ENCODE data around the gene FUCA1. TPM values are rescaled to one million over a fixed set of nuclear protein-coding genes. Genes with fewer than 3 reads are reported as not detected.
"Not testable (repeated sequence)": the region's sequence is repeated elsewhere in the genome, so short reads cannot be mapped to it uniquely, and the experiment has no call there.

The FUCA1 gene
- polyA plus RNA-seq, 4 donors, result 43.1 to 49.0 (median 47.4) TPM

- no peak for DNase-seq (ENCODE audit: low read depth in 4 of 4, low spot score in 3 of 4)
Observed at GRCh38 chr1:23896491-23896890, 28.4 kb upstream of the FUCA1 start.

- no peak for DNase-seq (ENCODE audit: low read depth in 4 of 4, low spot score in 3 of 4)
Observed at GRCh38 chr1:23895993-23896392, 27.9 kb upstream of the FUCA1 start.

GRCh38 chr1:23895082-23895481 lies 27.0 kb upstream of the FUCA1 start:
- no peak for DNase-seq (ENCODE audit: low read depth in 4 of 4, low spot score in 3 of 4)

- no peak for DNase-seq (ENCODE audit: low read depth in 4 of 4, low spot score in 3 of 4)
Observed at GRCh38 chr1:23889074-23889473, 21.0 kb upstream of the FUCA1 start.

- no peak for DNase-seq (ENCODE audit: low read depth in 4 of 4, low spot score in 3 of 4)
Observed at GRCh38 chr1:23885222-23885621, 17.1 kb upstream of the FUCA1 start.

GRCh38 chr1:23882746-23883145 lies 14.7 kb upstream of the FUCA1 start:
- no peak for DNase-seq (ENCODE audit: low read depth in 4 of 4, low spot score in 3 of 4)

- DNase-seq (ENCODE audit: low read depth in 4 of 4, low spot score in 3 of 4), result no peak
Observed at GRCh38 chr1:23879809-23880208, 11.7 kb upstream of the FUCA1 start.

- no peak for DNase-seq (ENCODE audit: low read depth in 4 of 4, low spot score in 3 of 4)
Observed at GRCh38 chr1:23878668-23879067, 10.6 kb upstream of the FUCA1 start.

- no peak for DNase-seq (ENCODE audit: low read depth in 4 of 4, low spot score in 3 of 4)
Observed at GRCh38 chr1:23875382-23875781, 7.3 kb upstream of the FUCA1 start.

- DNase-seq (ENCODE audit: low read depth in 4 of 4, low spot score in 3 of 4), result no peak
Observed at GRCh38 chr1:23872421-23872820, 4.3 kb upstream of the FUCA1 start.

GRCh38 chr1:23869051-23869450 lies 961 bp upstream of the FUCA1 start:
- DNase-seq (ENCODE audit: low read depth in 4 of 4, low spot score in 3 of 4), result no peak

GRCh38 chr1:23868557-23869016 lies 497 bp upstream of the FUCA1 start:
- peak in 1 of 4 donors; percentile 6 for DNase-seq (ENCODE audit: low read depth in 4 of 4, low spot score in 3 of 4)

GRCh38 chr1:23867542-23867894 lies 572 bp downstream of the FUCA1 start:
- no peak for DNase-seq (ENCODE audit: low read depth in 4 of 4, low spot score in 3 of 4)

- DNase-seq (ENCODE audit: low read depth in 4 of 4, low spot score in 3 of 4), result no peak
Observed at GRCh38 chr1:23865543-23865930, 2.6 kb downstream of the FUCA1 start.

GRCh38 chr1:23864801-23865542 lies 3.1 kb downstream of the FUCA1 start:
- DNase-seq (ENCODE audit: low read depth in 4 of 4, low spot score in 3 of 4), result no peak

GRCh38 chr1:23862640-23863039 lies 5.5 kb downstream of the FUCA1 start:
- no peak for DNase-seq (ENCODE audit: low read depth in 4 of 4, low spot score in 3 of 4)

- DNase-seq (ENCODE audit: low read depth in 4 of 4, low spot score in 3 of 4), result no peak
Observed at GRCh38 chr1:23854568-23854967, 13.5 kb downstream of the FUCA1 start.

- not testable (repeated sequence) for DNase-seq (ENCODE audit: low read depth in 4 of 4, low spot score in 3 of 4)
Observed at GRCh38 chr1:23853124-23853523, 15.0 kb downstream of the FUCA1 start.

- DNase-seq (ENCODE audit: low read depth in 4 of 4, low spot score in 3 of 4), result peak in 1 of 4 donors; percentile 57
Observed at GRCh38 chr1:23851406-23851805, 16.7 kb downstream of the FUCA1 start.

- DNase-seq (ENCODE audit: low read depth in 4 of 4, low spot score in 3 of 4), result no peak
Observed at GRCh38 chr1:23848673-23849616, 19.1 kb downstream of the FUCA1 start.

GRCh38 chr1:23847482-23848095 lies 20.5 kb downstream of the FUCA1 start:
- DNase-seq (ENCODE audit: low read depth in 4 of 4, low spot score in 3 of 4), result not testable (repeated sequence)
